ENCODE data around the gene NAB2. TPM values are rescaled to one million over a fixed set of nuclear protein-coding genes. Genes with fewer than 3 reads are reported as not detected.

Gene NAB2
- total RNA-seq, 1 experiment from 2014 or later = 17.4 TPM

- Histone ChIP-seq H3K9me3 (ENCODE audit: low read length) (no peaks in the 10 kb centered on the region), H4K20me1 (ENCODE audit: low read length) (no peaks in the 10 kb centered on the region), H3K4me1 (ENCODE audit: insufficient read depth, low read length) (peaks cover 8% of the 10 kb centered on the region; the same call in 1 of the 2 replicates), H3K4me2 (ENCODE audit: low read length) (no peak overlapping the region), H3K36me3 (ENCODE audit: low read depth, low read length) (no peaks in the 10 kb centered on the region), H3K27ac (ENCODE audit: low read length) (no peak overlapping the region), H2AFZ (ENCODE audit: low read length) (no peak overlapping the region), H3K9me2 (replicated peaks; ENCODE audit: low read length) (no peaks in the 10 kb centered on the region), H3K27me3 (ENCODE audit: low read length) (no peaks in the 10 kb centered on the region), H3F3A (ENCODE audit: low read length, unreplicated experiment) (no peaks in the 10 kb centered on the region), H3K79me2 (ENCODE audit: low read length) (no peaks in the 10 kb centered on the region), H3K9ac (ENCODE audit: low read length) (no peak overlapping the region), H3K4me3 (ENCODE audit: low read length) (no peak overlapping the region)
- no peak for ATAC-seq
- no peak for TF ChIP-seq CTCF (conservative IDR thresholded peaks at IDR 0.05; ENCODE audit: low read depth, low read length)
- no peak for TF ChIP-seq EZH2phosphoT487 (IDR thresholded peaks at IDR 0.05; ENCODE audit: borderline replicate concordance, low read length)
- no TSS peak for BruUV-seq (replicated peaks)
- intact Hi-C loops (cut with micrococcal nuclease) = no loop called here
- ChIA-PET CTCF (no interaction called here), POLR2A (ENCODE audit: unreplicated experiment) (no interaction called here)
- no peak for DNase-seq
These were observed 46.0 kb downstream of the NAB2 start for GRCh38 chr12:57134949-57135348.

GRCh38 chr12:57135527-57136326 is 46.8 kb downstream of the NAB2 start:
- H3K9ac ChIP-seq (ENCODE audit: low read length) = no peak overlapping the region
- no peaks in the 10 kb centered on the region for H3K36me3 ChIP-seq (ENCODE audit: low read depth, low read length)
- no peaks in the 10 kb centered on the region for H4K20me1 ChIP-seq (ENCODE audit: low read length)
- no peaks in the 10 kb centered on the region for H3K9me2 ChIP-seq (replicated peaks; ENCODE audit: low read length)
- H3K9me3 ChIP-seq (ENCODE audit: low read length) = no peaks in the 10 kb centered on the region
- H3K4me2 ChIP-seq (ENCODE audit: low read length) = no peak overlapping the region
- ChIA-PET POLR2A (ENCODE audit: unreplicated experiment) (no interaction called here), CTCF (no interaction called here)
- no peak overlapping the region for H3K27ac ChIP-seq (ENCODE audit: low read length)
- peaks cover 13% of the 10 kb centered on the region; the same call in 1 of the 2 replicates for H3K4me1 ChIP-seq (ENCODE audit: insufficient read depth, low read length)
- H3K79me2 ChIP-seq (ENCODE audit: low read length) = no peaks in the 10 kb centered on the region
- no peaks in the 10 kb centered on the region for H3K27me3 ChIP-seq (ENCODE audit: low read length)
- TF ChIP-seq EZH2 (IDR thresholded peaks at IDR 0.05; ENCODE audit: low read length, unreplicated experiment) (no peak), EZH2phosphoT487 (IDR thresholded peaks at IDR 0.05; ENCODE audit: borderline replicate concordance, low read length) (no peak), CTCF (conservative IDR thresholded peaks at IDR 0.05; ENCODE audit: low read depth, low read length) (no peak)
- no peak overlapping the region for H3K4me3 ChIP-seq (ENCODE audit: low read length)
- DNase-seq = no peak
- ATAC-seq = no peak
- H2AFZ ChIP-seq (ENCODE audit: low read length) = no peak overlapping the region
- BruUV-seq (replicated peaks) = no TSS peak
- no peaks in the 10 kb centered on the region for H3F3A ChIP-seq (ENCODE audit: low read length, unreplicated experiment)
- intact Hi-C loops (cut with micrococcal nuclease) = no loop called here

- H3K36me3 ChIP-seq (ENCODE audit: low read depth, low read length) = no peaks in the 10 kb centered on the region
- intact Hi-C loops (cut with micrococcal nuclease) = no loop called here
- no peak overlapping the region for H2AFZ ChIP-seq (ENCODE audit: low read length)
- no peak overlapping the region for H3K9ac ChIP-seq (ENCODE audit: low read length)
- H3F3A ChIP-seq (ENCODE audit: low read length, unreplicated experiment) = no peaks in the 10 kb centered on the region
- H3K4me3 ChIP-seq (ENCODE audit: low read length) = no peak overlapping the region
- no peaks in the 10 kb centered on the region for H3K27me3 ChIP-seq (ENCODE audit: low read length)
- ChIA-PET CTCF (no interaction called here), POLR2A (ENCODE audit: unreplicated experiment) (no interaction called here)
- H3K9me2 ChIP-seq (replicated peaks; ENCODE audit: low read length) = no peaks in the 10 kb centered on the region
- TF ChIP-seq EZH2phosphoT487 (IDR thresholded peaks at IDR 0.05; ENCODE audit: borderline replicate concordance, low read length) (no peak), EZH2 (IDR thresholded peaks at IDR 0.05; ENCODE audit: low read length, unreplicated experiment) (no peak), CTCF (conservative IDR thresholded peaks at IDR 0.05; ENCODE audit: low read depth, low read length) (no peak)
- no peak overlapping the region for H3K4me2 ChIP-seq (ENCODE audit: low read length)
- no peak overlapping the region for H3K27ac ChIP-seq (ENCODE audit: low read length)
- no peak for ATAC-seq
- no peaks in the 10 kb centered on the region for H4K20me1 ChIP-seq (ENCODE audit: low read length)
- no peaks in the 10 kb centered on the region for H3K79me2 ChIP-seq (ENCODE audit: low read length)
- H3K4me1 ChIP-seq (ENCODE audit: insufficient read depth, low read length) = 0 out of 2 replicates have a peak, but pooled peaks cover 5% of the 10 kb centered on the region
- BruUV-seq (replicated peaks) = no TSS peak
- no peaks in the 10 kb centered on the region for H3K9me3 ChIP-seq (ENCODE audit: low read length)
- no peak for DNase-seq
These were observed 49.8 kb downstream of the NAB2 start for GRCh38 chr12:57138526-57139272.
